Thoracic aorta (tissue), 2 donors: ENCODE results near the gene OR51Q1. TPM values are rescaled to one million over a fixed set of nuclear protein-coding genes. Genes with fewer than 3 reads are reported as not detected.

Experiments used
- ATAC-seq: fragments of 150-250 bp; one replicate; pipeline ENCODE4 v1.8.0; 2017; ENCODE audit warnings: low read depth; ENCODE audit not compliant: insufficient number of reproducible peaks, low FRiP score
- DNase-seq: peaks from one replicate; pipeline ENCODE4 v3.0.0-alpha.2; 2020; ENCODE audit warnings: low spot score
- H3K27ac ChIP-seq, 2 donors: fragments of 200-600 bp; sonication (generic); 1 replicate in 1 of 2; 2 replicates in 1 of 2; pipeline ENCODE4 v1.5.1; 2016; ENCODE audit warnings: mild to moderate bottlenecking in 2 of 2, moderate library complexity in 2 of 2
- H3K27me3 ChIP-seq: fragments of 200-600 bp; sonication (generic); replicated peaks from 2 replicates; pipeline ENCODE4 v1.6.0; 2016; ENCODE audit warnings: mild to moderate bottlenecking; ENCODE audit not compliant: insufficient read depth
- H3K36me3 ChIP-seq: fragments of 200-600 bp; sonication (generic); one replicate; pipeline ENCODE4 v1.5.1; 2016
- H3K4me1 ChIP-seq, 2 donors: fragments of 200-600 bp; sonication (generic); 1 replicate in 1 of 2; 2 replicates in 1 of 2; pipeline versions ENCODE4 v1.5.1 to v1.6.0; 2016; ENCODE audit warnings: low read depth in 2 of 2, mild to moderate bottlenecking in 1 of 2; ENCODE audit not compliant: control insufficient read depth in 1 of 2
- H3K4me3 ChIP-seq: fragments of 200-600 bp; sonication (generic); 2 replicates; pipeline ENCODE4 v1.5.1; 2016; ENCODE audit warnings: mild to moderate bottlenecking
- H3K9me3 ChIP-seq: fragments of 200-600 bp; sonication (generic); 2 replicates; pipeline ENCODE4 v1.5.1; 2016
- total RNA-seq, 2 donors: library from RNA; depleted of rRNA; stranded (reverse); fragments of >200 nt; gene quantifications; one replicate each; pipeline versions ENCODE4 v1.1.0 to v1.2.3, GENCODE V29; 2016
- TF ChIP-seq, protein P1 (sequence below): fragments of 200-600 bp; sonication (generic); IDR thresholded peaks from one replicate; pipeline ENCODE4 v1.5.1; 2019; ENCODE audit warnings: antibody characterized with exemption

The OR51Q1 gene, protein sequence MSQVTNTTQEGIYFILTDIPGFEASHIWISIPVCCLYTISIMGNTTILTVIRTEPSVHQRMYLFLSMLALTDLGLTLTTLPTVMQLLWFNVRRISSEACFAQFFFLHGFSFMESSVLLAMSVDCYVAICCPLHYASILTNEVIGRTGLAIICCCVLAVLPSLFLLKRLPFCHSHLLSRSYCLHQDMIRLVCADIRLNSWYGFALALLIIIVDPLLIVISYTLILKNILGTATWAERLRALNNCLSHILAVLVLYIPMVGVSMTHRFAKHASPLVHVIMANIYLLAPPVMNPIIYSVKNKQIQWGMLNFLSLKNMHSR
- total RNA-seq: not detected

DNA sequence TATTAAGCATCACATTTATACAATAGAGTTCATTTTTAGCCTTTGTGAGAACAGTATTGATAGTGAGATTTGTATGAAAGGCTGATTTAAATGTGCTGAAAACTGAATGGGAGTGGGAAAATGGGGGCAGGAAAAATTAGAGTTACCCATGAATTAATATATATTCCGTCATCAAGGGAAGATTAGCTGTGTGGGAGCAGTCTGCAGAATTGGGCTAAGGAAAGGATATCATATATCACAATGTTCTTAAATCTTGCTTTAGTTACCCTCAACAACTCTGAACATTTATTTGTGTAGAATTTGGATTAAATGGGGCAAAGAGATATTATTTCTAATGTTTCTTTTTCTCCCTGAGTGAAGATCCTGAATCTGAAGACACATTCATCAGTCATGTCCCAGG, at the start of gene OR51Q1:
TSS of gene OR51Q1 (plus strand) at position 301 of the 400 bp plus-strand sequence. CDS start at position 391, 90 bp downstream.
- H3K36me3 ChIP-seq: no peaks in the 10 kb centered on the region
- no peaks in the 10 kb centered on the region for H3K9me3 ChIP-seq
- no peak within 1 kb of the TSS for H3K27ac ChIP-seq
- no peaks in the 10 kb centered on the region for H3K4me1 ChIP-seq
- TF ChIP-seq, protein P1, sequence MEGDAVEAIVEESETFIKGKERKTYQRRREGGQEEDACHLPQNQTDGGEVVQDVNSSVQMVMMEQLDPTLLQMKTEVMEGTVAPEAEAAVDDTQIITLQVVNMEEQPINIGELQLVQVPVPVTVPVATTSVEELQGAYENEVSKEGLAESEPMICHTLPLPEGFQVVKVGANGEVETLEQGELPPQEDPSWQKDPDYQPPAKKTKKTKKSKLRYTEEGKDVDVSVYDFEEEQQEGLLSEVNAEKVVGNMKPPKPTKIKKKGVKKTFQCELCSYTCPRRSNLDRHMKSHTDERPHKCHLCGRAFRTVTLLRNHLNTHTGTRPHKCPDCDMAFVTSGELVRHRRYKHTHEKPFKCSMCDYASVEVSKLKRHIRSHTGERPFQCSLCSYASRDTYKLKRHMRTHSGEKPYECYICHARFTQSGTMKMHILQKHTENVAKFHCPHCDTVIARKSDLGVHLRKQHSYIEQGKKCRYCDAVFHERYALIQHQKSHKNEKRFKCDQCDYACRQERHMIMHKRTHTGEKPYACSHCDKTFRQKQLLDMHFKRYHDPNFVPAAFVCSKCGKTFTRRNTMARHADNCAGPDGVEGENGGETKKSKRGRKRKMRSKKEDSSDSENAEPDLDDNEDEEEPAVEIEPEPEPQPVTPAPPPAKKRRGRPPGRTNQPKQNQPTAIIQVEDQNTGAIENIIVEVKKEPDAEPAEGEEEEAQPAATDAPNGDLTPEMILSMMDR: no peak
- no peak for ATAC-seq
- no peaks in the 10 kb centered on the region for H3K27me3 ChIP-seq
- DNase-seq: no peak
- H3K4me3 ChIP-seq: no peak within 1 kb of the TSS

DNA sequence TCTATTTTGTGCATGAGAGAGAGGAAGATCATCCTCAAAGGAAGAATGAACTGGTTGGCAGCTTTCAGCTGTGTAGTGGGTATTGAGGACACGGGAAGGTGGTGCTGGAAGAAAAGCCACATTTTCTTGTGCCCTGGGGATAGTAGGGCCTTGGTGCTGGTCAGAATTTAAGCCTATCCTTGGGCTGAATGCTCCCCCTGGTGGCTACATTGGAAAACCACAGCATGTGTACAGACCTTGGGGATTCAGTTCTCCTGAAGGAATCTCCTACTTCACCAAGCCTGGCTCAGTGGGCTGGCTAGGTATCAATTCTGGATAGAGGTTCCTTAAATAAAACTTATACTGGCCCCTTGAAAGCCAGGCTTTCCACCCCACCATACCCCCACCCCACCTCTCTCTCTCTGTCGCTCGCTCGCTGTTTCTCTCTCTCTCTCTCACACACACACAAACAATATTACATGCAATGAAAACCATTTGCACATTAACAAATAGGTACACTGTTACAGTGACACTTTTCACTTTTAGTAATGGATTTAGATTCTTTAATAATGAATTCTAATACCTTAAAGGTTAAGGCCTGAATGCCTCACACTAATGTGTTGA, 41.1 kb upstream of the OR51Q1 start:
- no peak overlapping the region for H3K4me3 ChIP-seq
- H3K27ac ChIP-seq: no peak overlapping the region
- no peak for DNase-seq
- no peaks in the 10 kb centered on the region for H3K27me3 ChIP-seq
- no peaks in the 10 kb centered on the region for H3K4me1 ChIP-seq
- no peaks in the 10 kb centered on the region for H3K36me3 ChIP-seq
- peak; percentile 28 for ATAC-seq
- H3K9me3 ChIP-seq: no peaks in the 10 kb centered on the region
- TF ChIP-seq, protein P1: peak; percentile 63

DNA sequence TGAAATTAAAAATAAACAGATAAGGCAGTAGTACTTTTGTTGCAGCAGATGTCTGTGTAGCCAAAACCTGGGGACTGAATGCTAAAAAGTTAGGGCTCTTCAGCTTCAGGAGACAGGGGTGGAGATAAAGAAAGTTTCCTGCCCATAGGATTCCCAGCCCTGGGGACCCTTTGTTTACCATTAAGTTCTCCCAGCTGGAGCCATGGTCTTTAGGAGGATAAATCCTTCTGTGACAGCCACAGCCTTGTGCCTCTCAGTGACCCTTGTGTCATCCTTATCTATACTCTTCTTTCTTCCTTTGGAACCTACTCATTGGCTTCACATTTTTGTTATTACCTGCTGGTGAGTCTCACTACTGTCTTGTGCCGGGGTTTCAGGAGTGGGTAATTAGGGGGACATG, 38.3 kb upstream of the OR51Q1 start, which contains the start of gene OR51M1:
TSS of gene OR51M1 (plus strand) at position 237 of the 400 bp plus-strand sequence. CDS start 5,587 bp downstream, outside the sequence.
- Histone ChIP-seq H3K27me3 (no peaks in the 10 kb centered on the region), H3K9me3 (no peaks in the 10 kb centered on the region), H3K4me3 (no peak within 1 kb of the TSS), H3K27ac (no peak within 1 kb of the TSS), H3K36me3 (no peaks in the 10 kb centered on the region), H3K4me1 (no peaks in the 10 kb centered on the region)
- TF ChIP-seq, protein P1: no peak
- ATAC-seq: no peak
- no peak for DNase-seq

DNA sequence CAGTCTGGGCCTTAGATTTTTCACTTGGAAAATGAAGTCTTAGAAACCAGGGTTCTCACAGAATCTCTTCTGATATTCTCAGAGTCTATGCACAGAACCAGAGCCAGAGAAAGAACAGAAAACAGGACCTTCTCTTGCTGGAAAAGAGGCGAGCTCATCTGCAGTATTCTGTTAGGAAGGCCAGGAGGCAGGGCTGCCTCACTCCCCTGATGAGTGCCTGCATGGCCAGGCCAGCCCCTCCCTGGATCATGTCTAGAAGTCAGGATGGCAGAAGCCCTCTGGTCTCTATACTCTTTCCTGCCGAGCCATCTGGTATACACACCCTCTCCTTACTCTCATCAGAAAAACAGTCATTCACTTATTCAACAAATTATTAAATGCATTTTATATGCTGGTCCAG, 37.6 kb upstream of the OR51Q1 start:
- TF ChIP-seq, protein P1: no peak
- no peak overlapping the region for H3K4me3 ChIP-seq
- no peaks in the 10 kb centered on the region for H3K36me3 ChIP-seq

DNA sequence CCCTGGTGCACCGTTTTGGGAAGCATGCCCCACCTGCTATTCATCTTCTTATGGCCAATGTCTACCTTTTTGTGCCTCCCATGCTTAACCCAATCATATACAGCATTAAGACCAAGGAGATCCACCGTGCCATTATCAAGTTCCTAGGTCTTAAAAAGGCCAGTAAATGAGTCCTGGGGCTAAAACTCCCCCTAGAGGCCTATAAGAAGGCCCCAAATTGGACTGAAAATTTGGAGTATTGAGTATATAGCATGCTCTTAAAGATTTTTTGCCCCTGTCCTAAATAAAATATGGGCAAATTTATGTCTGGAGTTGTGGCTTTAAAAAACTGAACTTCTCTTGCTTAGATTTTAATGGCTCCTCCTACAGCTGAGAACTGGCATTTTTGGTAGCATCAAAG, 31.7 kb upstream of the OR51Q1 start:
- ATAC-seq: no peak
- Histone ChIP-seq H3K36me3 (no peaks in the 10 kb centered on the region), H3K9me3 (no peaks in the 10 kb centered on the region)

More for the DNA sequence above, 37.6 kb upstream of the OR51Q1 start:
- no peak overlapping the region for H3K27ac ChIP-seq
- no peaks in the 10 kb centered on the region for H3K4me1 ChIP-seq
- no peak for DNase-seq
- no peak for ATAC-seq
- H3K9me3 ChIP-seq: no peaks in the 10 kb centered on the region
- H3K27me3 ChIP-seq: no peaks in the 10 kb centered on the region

More for the DNA sequence above, 31.7 kb upstream of the OR51Q1 start:
- H3K4me3 ChIP-seq: no peak overlapping the region
- H3K4me1 ChIP-seq: no peaks in the 10 kb centered on the region
- no peaks in the 10 kb centered on the region for H3K27me3 ChIP-seq
- TF ChIP-seq, protein P1: no peak
- H3K27ac ChIP-seq: no peak overlapping the region
- no peak for DNase-seq
